ENCODE data around the gene CEACAM19. TPM values are rescaled to one million over a fixed set of nuclear protein-coding genes. Genes with fewer than 3 reads are reported as not detected.
"Not testable (repeated sequence)": the region's sequence is repeated elsewhere in the genome, so short reads cannot be mapped to it uniquely, and the experiment has no call there.

The CEACAM19 gene
- total RNA-seq, 4 donors from 2014 or later: 1.0 to 16.1 (median 1.3) TPM

GRCh38 chr19:44626048-44626624, 45.1 kb upstream of the CEACAM19 start:
- intact Hi-C loops (cut with DNase I; ENCODE audit: low total_unique reads): no loop called here
- no peaks in the 10 kb centered on the region for H3K9me3 ChIP-seq
- H3K4me3 ChIP-seq: no peak overlapping the region
- no peak for TF ChIP-seq CTCF (IDR thresholded peaks at IDR 0.05)
- no peak for TF ChIP-seq POLR2A (IDR thresholded peaks at IDR 0.05)
- H3K27me3 ChIP-seq: no peaks in the 10 kb centered on the region
- no peaks in the 10 kb centered on the region for H3K4me1 ChIP-seq
- H3K36me3 ChIP-seq: no peaks in the 10 kb centered on the region
- no peak overlapping the region for H3K27ac ChIP-seq
- no peak for DNase-seq

GRCh38 chr19:44627631-44628030, 43.7 kb upstream of the CEACAM19 start:
- Histone ChIP-seq H3K4me3 (no peak overlapping the region), H3K27ac (no peak overlapping the region), H3K9me3 (no peaks in the 10 kb centered on the region), H3K4me1 (no peaks in the 10 kb centered on the region), H3K27me3 (no peaks in the 10 kb centered on the region), H3K36me3 (no peaks in the 10 kb centered on the region)
- no peak for DNase-seq
- TF ChIP-seq CTCF (IDR thresholded peaks at IDR 0.05) (no peak), POLR2A (IDR thresholded peaks at IDR 0.05) (no peak)
- intact Hi-C loops (cut with DNase I; ENCODE audit: low total_unique reads): no loop called here

GRCh38 chr19:44628793-44629192, 42.5 kb upstream of the CEACAM19 start:
- TF ChIP-seq POLR2A (IDR thresholded peaks at IDR 0.05) (no peak), CTCF (IDR thresholded peaks at IDR 0.05) (no peak)
- no peaks in the 10 kb centered on the region for H3K4me1 ChIP-seq
- no peaks in the 10 kb centered on the region for H3K36me3 ChIP-seq
- H3K4me3 ChIP-seq: no peak overlapping the region
- DNase-seq: no peak
- no peaks in the 10 kb centered on the region for H3K9me3 ChIP-seq
- intact Hi-C loops (cut with DNase I; ENCODE audit: low total_unique reads): no loop called here
- H3K27ac ChIP-seq: no peak overlapping the region
- H3K27me3 ChIP-seq: no peaks in the 10 kb centered on the region

- H3K9me3 ChIP-seq; intact Hi-C loops (cut with DNase I; ENCODE audit: low total_unique reads); H3K36me3 ChIP-seq; H3K4me1 ChIP-seq; H3K27ac ChIP-seq; H3K27me3 ChIP-seq; H3K4me3 ChIP-seq; DNase-seq: not testable (repeated sequence)
These were observed 39.7 kb upstream of the CEACAM19 start for GRCh38 chr19:44631611-44632010.

GRCh38 chr19:44634058-44634457, 37.2 kb upstream of the CEACAM19 start:
- H3K9me3 ChIP-seq; H3K4me1 ChIP-seq; H3K4me3 ChIP-seq; H3K27ac ChIP-seq; intact Hi-C loops (cut with DNase I; ENCODE audit: low total_unique reads); DNase-seq; H3K36me3 ChIP-seq; H3K27me3 ChIP-seq: not testable (repeated sequence)

GRCh38 chr19:44634785-44635184, 36.5 kb upstream of the CEACAM19 start:
- TF ChIP-seq CTCF (IDR thresholded peaks at IDR 0.05): no peak
- TF ChIP-seq POLR2A (IDR thresholded peaks at IDR 0.05): no peak
- Histone ChIP-seq H3K27me3 (no peaks in the 10 kb centered on the region), H3K27ac (no peak overlapping the region), H3K4me3 (no peak overlapping the region), H3K9me3 (no peaks in the 10 kb centered on the region), H3K4me1 (no peaks in the 10 kb centered on the region), H3K36me3 (no peaks in the 10 kb centered on the region)
- no peak for DNase-seq
- intact Hi-C loops (cut with DNase I; ENCODE audit: low total_unique reads): no loop called here

Measured in uterus (tissue), 4 donors.